ENCODE measurements around the gene TBC1D2B. TPM values are rescaled to one million over a fixed set of nuclear protein-coding genes. Genes with fewer than 3 reads are reported as not detected.

TBC1D2B gene
- total and polyA plus RNA-seq, 2 donors from 2014 or later = 8.5 to 41.6 TPM

GRCh38 chr15:78075490-78076230 is 1.9 kb downstream of the TBC1D2B start:
- peak overlapping the region; percentile 18 to 86 (median 82) for H3K9ac ChIP-seq (ENCODE audit: low read length in 3 of 3)
- intact Hi-C loops (cut with DNase I) = no loop called here
- no peaks in the 10 kb centered on the region for H3K27me3 ChIP-seq (ENCODE audit: control insufficient read depth, insufficient read depth, low read length)
- peak in 4 of 5 donors; percentile 75 to 94 (median 83) for DNase-seq
- H3K36me3 ChIP-seq (ENCODE audit: control insufficient read depth in 2 of 3, insufficient read depth in 3 of 3, low read length in 3 of 3) = no peaks in the 10 kb centered on the region
- no peaks in the 10 kb centered on the region for H3K9me3 ChIP-seq (ENCODE audit: control insufficient read depth in 2 of 3, insufficient read depth in 1 of 3, low read length in 3 of 3)
- H3K4me3 ChIP-seq (ENCODE audit: low read length in 3 of 3) = peak overlapping the region; percentile 47 to 89 (median 85)
- peaks cover 5 to 18% (median 15%) of the 10 kb centered on the region in 3 donors for H3K4me1 ChIP-seq (ENCODE audit: control insufficient read depth in 2 of 3, insufficient read depth in 2 of 3, low read depth in 1 of 3, low read length in 3 of 3)
- H3K27ac ChIP-seq (ENCODE audit: low read depth in 2 of 2, low read length in 2 of 2) = peak overlapping the region; percentile 87 to 88
- FAIRE-seq = no peak
- TF ChIP-seq CTCF (IDR thresholded peaks at IDR 0.05; ENCODE audit: borderline replicate concordance, extremely low read depth, insufficient read depth) = no peak

DNA sequence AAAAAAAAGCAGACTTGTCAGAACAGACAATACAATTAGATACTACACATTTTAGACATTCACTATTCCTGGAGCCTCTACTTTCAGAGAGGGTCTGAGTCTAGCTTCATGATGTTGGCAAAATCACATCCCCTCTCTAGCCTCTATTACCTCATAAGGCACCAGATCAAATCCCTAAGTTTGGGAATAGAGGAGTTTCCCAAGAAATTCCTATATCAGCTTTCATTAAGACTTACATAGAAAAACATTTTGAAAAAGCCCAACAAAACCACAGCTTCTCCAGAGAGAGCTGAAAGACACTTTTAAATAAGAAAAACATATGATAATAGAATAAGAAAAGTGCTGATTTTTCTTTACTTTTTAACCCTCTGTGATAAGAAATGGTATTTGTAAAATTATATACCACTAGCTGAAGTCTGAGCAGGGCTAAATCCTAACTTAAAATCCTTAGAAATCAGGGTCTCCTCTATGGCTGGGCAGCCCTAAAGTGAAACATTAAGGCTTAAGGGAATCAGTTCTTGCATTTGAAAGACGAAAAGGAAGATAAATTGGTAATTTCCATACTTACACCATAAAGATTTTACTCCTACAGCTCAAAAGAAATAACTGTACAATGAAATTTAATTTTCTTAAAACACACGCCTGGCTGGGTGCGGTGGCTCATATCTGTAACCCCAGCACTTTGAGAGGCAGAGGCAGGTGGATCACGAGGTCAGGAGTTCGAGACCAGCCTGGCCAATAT is 4.3 kb downstream of the TBC1D2B start:
- H3K9ac ChIP-seq (ENCODE audit: low read length in 3 of 3) = peak overlapping the region in 1 of 3 donors; percentile 9
- intact Hi-C loops (cut with DNase I) = no loop called here
- TF ChIP-seq CTCF (IDR thresholded peaks at IDR 0.05; ENCODE audit: borderline replicate concordance, extremely low read depth, insufficient read depth) = no peak

GRCh38 chr15:78072080-78072892 is 5.2 kb downstream of the TBC1D2B start:
- intact Hi-C loops (cut with DNase I) = no loop called here
- FAIRE-seq (no peak), DNase-seq (peak in 2 of 5 donors; percentile 65 to 79)
- Histone ChIP-seq H3K27me3 (ENCODE audit: control insufficient read depth, insufficient read depth, low read length) (no peaks in the 10 kb centered on the region), H3K4me3 (ENCODE audit: low read length in 3 of 3) (peak overlapping the region in 1 of 3 donors; percentile 10), H3K4me1 (ENCODE audit: control insufficient read depth in 2 of 3, insufficient read depth in 2 of 3, low read depth in 1 of 3, low read length in 3 of 3) (peaks cover 16 to 41% (median 37%) of the 10 kb centered on the region in 3 donors), H3K36me3 (ENCODE audit: control insufficient read depth in 2 of 3, insufficient read depth in 3 of 3, low read length in 3 of 3) (no peaks in the 10 kb centered on the region), H3K27ac (ENCODE audit: low read depth in 2 of 2, low read length in 2 of 2) (peak overlapping the region; percentile 36 to 87), H3K9ac (ENCODE audit: low read length in 3 of 3) (peak overlapping the region in 1 of 3 donors; percentile 9), H3K9me3 (ENCODE audit: control insufficient read depth in 2 of 3, insufficient read depth in 1 of 3, low read length in 3 of 3) (no peaks in the 10 kb centered on the region)
- no peak for TF ChIP-seq CTCF (IDR thresholded peaks at IDR 0.05; ENCODE audit: borderline replicate concordance, extremely low read depth, insufficient read depth)

More for the DNA sequence above, 4.3 kb downstream of the TBC1D2B start:
- FAIRE-seq (no peak), DNase-seq (no peak)
- Histone ChIP-seq H3K9me3 (ENCODE audit: control insufficient read depth in 2 of 3, insufficient read depth in 1 of 3, low read length in 3 of 3) (no peaks in the 10 kb centered on the region), H3K36me3 (ENCODE audit: control insufficient read depth in 2 of 3, insufficient read depth in 3 of 3, low read length in 3 of 3) (no peaks in the 10 kb centered on the region), H3K4me3 (ENCODE audit: low read length in 3 of 3) (peak overlapping the region in 2 of 3 donors; percentile 10 to 30), H3K27me3 (ENCODE audit: control insufficient read depth, insufficient read depth, low read length) (no peaks in the 10 kb centered on the region), H3K4me1 (ENCODE audit: control insufficient read depth in 2 of 3, insufficient read depth in 2 of 3, low read depth in 1 of 3, low read length in 3 of 3) (peaks cover 11 to 34% (median 27%) of the 10 kb centered on the region in 3 donors), H3K27ac (ENCODE audit: low read depth in 2 of 2, low read length in 2 of 2) (peak overlapping the region; percentile 36 to 87)
